ENCODE data around the gene HOXB6. TPM values are rescaled to one million over a fixed set of nuclear protein-coding genes. Genes with fewer than 3 reads are reported as not detected.

The HOXB6 gene
- polyA plus RNA-seq, 1 donor = 9.8 TPM

GRCh38 chr17:48576479-48577309 lies 28.1 kb downstream of the HOXB6 start:
- H3K9me3 ChIP-seq (ENCODE audit: control insufficient read depth, low read depth, low read length) = peaks cover 3% of the 10 kb centered on the region

GRCh38 chr17:48575673-48576478 lies 28.9 kb downstream of the HOXB6 start:
- DNase-seq = no peak
- Histone ChIP-seq H3K27ac (ENCODE audit: low read length) (peak overlapping the region; percentile 77), H3K9me3 (ENCODE audit: control insufficient read depth, low read depth, low read length) (no peaks in the 10 kb centered on the region), H3K4me1 (ENCODE audit: control insufficient read depth, insufficient read depth, low read length) (peaks cover 10% of the 10 kb centered on the region), H3K4me3 (ENCODE audit: low read length) (peak overlapping the region; percentile 20), H3K27me3 (ENCODE audit: control insufficient read depth, insufficient read depth, low read length) (peaks cover 95% of the 10 kb centered on the region), H3K36me3 (ENCODE audit: control insufficient read depth, insufficient read depth, low read length) (peaks cover 6% of the 10 kb centered on the region)
- WGBS (ENCODE audit: insufficient coverage, low lambda C conversion rate) = 39% methylated on average over 4 of the region's 22 CpGs

More at GRCh38 chr17:48576479-48577309, 28.1 kb downstream of the HOXB6 start:
- DNase-seq = no peak
- WGBS (ENCODE audit: insufficient coverage, low lambda C conversion rate) = no CpG with 5 or more reads among the region's 43 CpGs
- Histone ChIP-seq H3K27me3 (ENCODE audit: control insufficient read depth, insufficient read depth, low read length) (peaks cover 95% of the 10 kb centered on the region), H3K36me3 (ENCODE audit: control insufficient read depth, insufficient read depth, low read length) (peaks cover 6% of the 10 kb centered on the region), H3K27ac (ENCODE audit: low read length) (peak overlapping the region; percentile 77), H3K4me3 (ENCODE audit: low read length) (peak overlapping the region; percentile 32), H3K4me1 (ENCODE audit: control insufficient read depth, insufficient read depth, low read length) (peaks cover 13% of the 10 kb centered on the region)

- DNase-seq = no peak
- Histone ChIP-seq H3K4me1 (ENCODE audit: control insufficient read depth, insufficient read depth, low read length) (peaks cover 3% of the 10 kb centered on the region), H3K9me3 (ENCODE audit: control insufficient read depth, low read depth, low read length) (no peaks in the 10 kb centered on the region), H3K4me3 (ENCODE audit: low read length) (peak overlapping the region; percentile 3), H3K27me3 (ENCODE audit: control insufficient read depth, insufficient read depth, low read length) (peaks cover 95% of the 10 kb centered on the region), H3K27ac (ENCODE audit: low read length) (peak overlapping the region; percentile 77), H3K36me3 (ENCODE audit: control insufficient read depth, insufficient read depth, low read length) (peaks cover 6% of the 10 kb centered on the region)
- no CpG with 5 or more reads among the region's 7 CpGs for WGBS (ENCODE audit: insufficient coverage, low lambda C conversion rate)
Measured at GRCh38 chr17:48575066-48575582, 29.7 kb downstream of the HOXB6 start.

- H3K4me1 ChIP-seq (ENCODE audit: control insufficient read depth, insufficient read depth, low read length) = peaks cover 3% of the 10 kb centered on the region
- peak overlapping the region; percentile 77 for H3K27ac ChIP-seq (ENCODE audit: low read length)
- H3K36me3 ChIP-seq (ENCODE audit: control insufficient read depth, insufficient read depth, low read length) = peaks cover 6% of the 10 kb centered on the region
- H3K9me3 ChIP-seq (ENCODE audit: control insufficient read depth, low read depth, low read length) = no peaks in the 10 kb centered on the region
- DNase-seq = no peak
- WGBS (ENCODE audit: insufficient coverage, low lambda C conversion rate) = 20% methylated on average over 3 of the region's 8 CpGs
- peaks cover 95% of the 10 kb centered on the region for H3K27me3 ChIP-seq (ENCODE audit: control insufficient read depth, insufficient read depth, low read length)
- peak overlapping the region; percentile 3 for H3K4me3 ChIP-seq (ENCODE audit: low read length)
Measured at GRCh38 chr17:48574505-48575065, 30.2 kb downstream of the HOXB6 start.

- H3K4me3 ChIP-seq (ENCODE audit: low read length) = no peak overlapping the region
- H3K27me3 ChIP-seq (ENCODE audit: control insufficient read depth, insufficient read depth, low read length) = peaks cover 97% of the 10 kb centered on the region
- H3K36me3 ChIP-seq (ENCODE audit: control insufficient read depth, insufficient read depth, low read length) = peaks cover 6% of the 10 kb centered on the region
- H3K9me3 ChIP-seq (ENCODE audit: control insufficient read depth, low read depth, low read length) = no peaks in the 10 kb centered on the region
- no CpG with 5 or more reads among the region's 1 CpG for WGBS (ENCODE audit: insufficient coverage, low lambda C conversion rate)
- peaks cover 9% of the 10 kb centered on the region for H3K4me1 ChIP-seq (ENCODE audit: control insufficient read depth, insufficient read depth, low read length)
- peak overlapping the region; percentile 77 for H3K27ac ChIP-seq (ENCODE audit: low read length)
- no peak for DNase-seq
Measured at GRCh38 chr17:48571826-48572417, 32.9 kb downstream of the HOXB6 start.

- WGBS (ENCODE audit: insufficient coverage, low lambda C conversion rate) = 20% methylated on average over 2 of the region's 26 CpGs
- Histone ChIP-seq H3K36me3 (ENCODE audit: control insufficient read depth, insufficient read depth, low read length) (peaks cover 6% of the 10 kb centered on the region), H3K4me1 (ENCODE audit: control insufficient read depth, insufficient read depth, low read length) (peaks cover 9% of the 10 kb centered on the region), H3K4me3 (ENCODE audit: low read length) (peak overlapping the region; percentile 21), H3K27ac (ENCODE audit: low read length) (peak overlapping the region; percentile 77), H3K27me3 (ENCODE audit: control insufficient read depth, insufficient read depth, low read length) (peaks cover 98% of the 10 kb centered on the region), H3K9me3 (ENCODE audit: control insufficient read depth, low read depth, low read length) (no peaks in the 10 kb centered on the region)
- DNase-seq = no peak
Measured at GRCh38 chr17:48571024-48571818, 33.6 kb downstream of the HOXB6 start.

GRCh38 chr17:48570325-48571023 lies 34.3 kb downstream of the HOXB6 start:
- 22% methylated on average over 1 of the region's 19 CpGs for WGBS (ENCODE audit: insufficient coverage, low lambda C conversion rate)
- peaks cover 98% of the 10 kb centered on the region for H3K27me3 ChIP-seq (ENCODE audit: control insufficient read depth, insufficient read depth, low read length)

GRCh38 chr17:48569674-48570324 lies 35.0 kb downstream of the HOXB6 start:
- no CpG with 5 or more reads among the region's 6 CpGs for WGBS (ENCODE audit: insufficient coverage, low lambda C conversion rate)

More at GRCh38 chr17:48570325-48571023, 34.3 kb downstream of the HOXB6 start:
- Histone ChIP-seq H3K4me3 (ENCODE audit: low read length) (peak overlapping the region; percentile 21), H3K9me3 (ENCODE audit: control insufficient read depth, low read depth, low read length) (no peaks in the 10 kb centered on the region), H3K36me3 (ENCODE audit: control insufficient read depth, insufficient read depth, low read length) (no peaks in the 10 kb centered on the region), H3K27ac (ENCODE audit: low read length) (peak overlapping the region; percentile 77), H3K4me1 (ENCODE audit: control insufficient read depth, insufficient read depth, low read length) (peaks cover 9% of the 10 kb centered on the region)
- no peak for DNase-seq

GRCh38 chr17:48569240-48569582 lies 35.6 kb downstream of the HOXB6 start:
- peaks cover 97% of the 10 kb centered on the region for H3K27me3 ChIP-seq (ENCODE audit: control insufficient read depth, insufficient read depth, low read length)
- peaks cover 15% of the 10 kb centered on the region for H3K4me1 ChIP-seq (ENCODE audit: control insufficient read depth, insufficient read depth, low read length)
- H3K4me3 ChIP-seq (ENCODE audit: low read length) = no peak overlapping the region
- no peak for DNase-seq
- no peaks in the 10 kb centered on the region for H3K36me3 ChIP-seq (ENCODE audit: control insufficient read depth, insufficient read depth, low read length)
- peaks cover 3% of the 10 kb centered on the region for H3K9me3 ChIP-seq (ENCODE audit: control insufficient read depth, low read depth, low read length)
- H3K27ac ChIP-seq (ENCODE audit: low read length) = peak overlapping the region; percentile 77
- no CpG with 5 or more reads among the region's 3 CpGs for WGBS (ENCODE audit: insufficient coverage, low lambda C conversion rate)

More at GRCh38 chr17:48569674-48570324, 35.0 kb downstream of the HOXB6 start:
- Histone ChIP-seq H3K27ac (ENCODE audit: low read length) (peak overlapping the region; percentile 77), H3K36me3 (ENCODE audit: control insufficient read depth, insufficient read depth, low read length) (no peaks in the 10 kb centered on the region), H3K4me3 (ENCODE audit: low read length) (peak overlapping the region; percentile 21), H3K9me3 (ENCODE audit: control insufficient read depth, low read depth, low read length) (no peaks in the 10 kb centered on the region), H3K27me3 (ENCODE audit: control insufficient read depth, insufficient read depth, low read length) (peaks cover 98% of the 10 kb centered on the region), H3K4me1 (ENCODE audit: control insufficient read depth, insufficient read depth, low read length) (peaks cover 12% of the 10 kb centered on the region)
- DNase-seq = no peak

Data from large intestine (tissue), 3 donors.